Adrenal gland (tissue), 5 donors: ENCODE measurements around the gene TSPAN33.

Source experiments
- POLR2A ChIP-seq, 2 donors: fragments of 450-650 bp; IDR thresholded peaks; one replicate each; pipeline ENCODE4 v1.6.1; 2017; ENCODE audit warnings: antibody characterized with exemption in 2 of 2, mild to moderate bottlenecking in 2 of 2, moderate library complexity in 1 of 2
- TF ChIP-seq, protein P1 (sequence below), 6 experiments: fragments of 450-650 bp in 4 of 6; fragments of 200-600 bp in 2 of 6; sonication (generic) in 1 of 6; IDR thresholded peaks; 1 replicate in 5 of 6; 2 replicates in 1 of 6; pipeline versions ENCODE4 v1.5.1 to v1.8.0; 2016 to 2021; ENCODE audit warnings: antibody characterized with exemption in 6 of 6, mild to moderate bottlenecking in 2 of 6, moderate library complexity in 1 of 6
- donor health status: DM: no; HTN: no; CAD: no.

DNA sequence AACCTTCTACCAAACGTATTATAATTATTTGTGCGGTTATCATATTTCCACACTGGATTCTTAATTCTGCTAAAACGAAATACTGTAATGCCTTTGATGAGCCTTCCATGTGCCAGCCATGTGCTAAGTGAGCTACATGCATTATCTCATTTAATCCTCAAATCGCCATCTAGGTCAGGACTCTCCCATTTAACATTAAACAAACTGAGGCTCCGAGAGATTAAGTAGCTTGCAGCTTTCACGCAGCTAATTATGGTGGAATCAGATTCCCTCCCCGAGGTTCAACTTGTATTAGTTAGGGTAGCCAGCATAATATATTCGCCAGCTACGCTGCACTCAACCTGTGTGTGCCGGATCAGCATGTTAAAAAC lies 798 bp upstream of the TSPAN33 start:
- TF ChIP-seq, protein P1, sequence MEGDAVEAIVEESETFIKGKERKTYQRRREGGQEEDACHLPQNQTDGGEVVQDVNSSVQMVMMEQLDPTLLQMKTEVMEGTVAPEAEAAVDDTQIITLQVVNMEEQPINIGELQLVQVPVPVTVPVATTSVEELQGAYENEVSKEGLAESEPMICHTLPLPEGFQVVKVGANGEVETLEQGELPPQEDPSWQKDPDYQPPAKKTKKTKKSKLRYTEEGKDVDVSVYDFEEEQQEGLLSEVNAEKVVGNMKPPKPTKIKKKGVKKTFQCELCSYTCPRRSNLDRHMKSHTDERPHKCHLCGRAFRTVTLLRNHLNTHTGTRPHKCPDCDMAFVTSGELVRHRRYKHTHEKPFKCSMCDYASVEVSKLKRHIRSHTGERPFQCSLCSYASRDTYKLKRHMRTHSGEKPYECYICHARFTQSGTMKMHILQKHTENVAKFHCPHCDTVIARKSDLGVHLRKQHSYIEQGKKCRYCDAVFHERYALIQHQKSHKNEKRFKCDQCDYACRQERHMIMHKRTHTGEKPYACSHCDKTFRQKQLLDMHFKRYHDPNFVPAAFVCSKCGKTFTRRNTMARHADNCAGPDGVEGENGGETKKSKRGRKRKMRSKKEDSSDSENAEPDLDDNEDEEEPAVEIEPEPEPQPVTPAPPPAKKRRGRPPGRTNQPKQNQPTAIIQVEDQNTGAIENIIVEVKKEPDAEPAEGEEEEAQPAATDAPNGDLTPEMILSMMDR (IDR thresholded peaks at IDR 0.05): no peak
- no peak for TF ChIP-seq POLR2A (IDR thresholded peaks at IDR 0.05)
